Stomach (tissue), 4 donors: ENCODE measurements around the gene NUP160.

Experiments used
- POLR2AphosphoS5 ChIP-seq, 3 donors: sonication (generic); formaldehyde crosslinking; IDR thresholded peaks; one replicate each; pipeline ENCODE4 v1.6.1; 2016; ENCODE audit warnings: antibody characterized with exemption in 3 of 3
- TF ChIP-seq, protein P1 (sequence below), 7 experiments: fragments of 450-650 bp in 4 of 7; fragments of 200-600 bp in 3 of 7; sonication (generic) in 3 of 7; IDR thresholded peaks; one replicate each; pipeline ENCODE4 v1.5.1; 2016 to 2019; ENCODE audit warnings: antibody characterized with exemption in 7 of 7, control low read depth in 2 of 7, mild to moderate bottlenecking in 1 of 7

DNA sequence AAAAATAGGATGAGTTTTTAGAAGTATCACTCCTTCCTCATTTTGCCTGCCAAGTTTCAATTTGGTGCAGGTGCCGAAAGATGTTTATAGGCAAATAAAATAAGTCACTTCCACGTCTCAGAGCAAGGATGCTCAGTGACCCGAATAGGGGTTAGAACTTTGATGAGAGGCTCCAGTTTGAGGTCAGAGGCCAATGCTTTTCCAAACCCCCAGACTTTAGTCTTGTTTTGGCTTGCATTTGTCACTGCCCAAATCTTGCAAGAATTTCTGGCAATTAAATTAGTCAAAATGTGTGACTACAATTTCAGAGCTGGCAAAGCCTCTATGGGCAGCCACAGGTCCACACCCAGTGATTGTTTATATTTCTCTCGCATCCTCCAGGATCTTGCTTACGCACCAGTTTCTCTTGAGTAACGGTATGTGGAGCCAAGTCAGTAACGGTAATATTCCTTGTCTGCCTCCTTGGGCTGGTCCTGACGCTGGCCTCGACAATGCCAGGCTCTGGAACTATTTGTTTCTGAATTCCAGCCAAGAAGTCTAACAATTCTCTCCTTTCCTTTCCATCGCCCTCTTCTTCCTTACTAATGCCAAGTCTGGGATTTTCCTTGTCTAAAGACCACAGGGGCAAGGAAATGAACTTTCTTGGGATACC, 9.9 kb upstream of the NUP160 start:
- TF ChIP-seq, protein P1, sequence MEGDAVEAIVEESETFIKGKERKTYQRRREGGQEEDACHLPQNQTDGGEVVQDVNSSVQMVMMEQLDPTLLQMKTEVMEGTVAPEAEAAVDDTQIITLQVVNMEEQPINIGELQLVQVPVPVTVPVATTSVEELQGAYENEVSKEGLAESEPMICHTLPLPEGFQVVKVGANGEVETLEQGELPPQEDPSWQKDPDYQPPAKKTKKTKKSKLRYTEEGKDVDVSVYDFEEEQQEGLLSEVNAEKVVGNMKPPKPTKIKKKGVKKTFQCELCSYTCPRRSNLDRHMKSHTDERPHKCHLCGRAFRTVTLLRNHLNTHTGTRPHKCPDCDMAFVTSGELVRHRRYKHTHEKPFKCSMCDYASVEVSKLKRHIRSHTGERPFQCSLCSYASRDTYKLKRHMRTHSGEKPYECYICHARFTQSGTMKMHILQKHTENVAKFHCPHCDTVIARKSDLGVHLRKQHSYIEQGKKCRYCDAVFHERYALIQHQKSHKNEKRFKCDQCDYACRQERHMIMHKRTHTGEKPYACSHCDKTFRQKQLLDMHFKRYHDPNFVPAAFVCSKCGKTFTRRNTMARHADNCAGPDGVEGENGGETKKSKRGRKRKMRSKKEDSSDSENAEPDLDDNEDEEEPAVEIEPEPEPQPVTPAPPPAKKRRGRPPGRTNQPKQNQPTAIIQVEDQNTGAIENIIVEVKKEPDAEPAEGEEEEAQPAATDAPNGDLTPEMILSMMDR (IDR thresholded peaks at IDR 0.05), result no peak
- no peak for TF ChIP-seq POLR2AphosphoS5 (IDR thresholded peaks at IDR 0.05)
